HEK293 (cell line): ENCODE results near the gene CDK6.

Source experiments
- CTCF ChIA-PET: fragments of 350-600 bp; formaldehyde crosslinking; extraction: SDS; loops from one replicate; lab custom pipeline; 2021; ENCODE audit warnings: antibody characterized with exemption; lab: Yijun Ruan, JAX
- POLR2A ChIA-PET: fragments of 300-600 bp; formaldehyde crosslinking; extraction: SDS; loops from one replicate; lab custom pipeline; 2020; ENCODE audit warnings: antibody characterized with exemption, inconsistent platforms; lab: Yijun Ruan, JAX
- H3K27ac ChIP-seq: fragments of 200-500 bp; sonication (Bioruptor generic); 2 replicates; pipeline ENCODE4 v1.5.1; 2014; ENCODE audit warnings: low read depth, low read length, control low read depth, inconsistent platforms; ENCODE audit errors: extremely low read depth
- H3K36me3 ChIP-seq, 2 experiments: fragments of 200-500 bp in 1 of 2; sonication (Bioruptor generic) in 1 of 2; 1 replicate in 1 of 2; 2 replicates in 1 of 2; pipeline ENCODE4 v1.5.1; 2014 to 2017; ENCODE audit warnings: inconsistent platforms in 2 of 2, low read length in 2 of 2; ENCODE audit not compliant: control insufficient read depth in 2 of 2, insufficient read depth in 1 of 2
- H3K4me1 ChIP-seq: fragments of 200-500 bp; sonication (Bioruptor generic); 2 replicates; pipeline ENCODE4 v1.5.1; 2014; ENCODE audit warnings: mild to moderate bottlenecking, low read length, inconsistent platforms; ENCODE audit not compliant: control insufficient read depth, insufficient read depth
- H3K4me3 ChIP-seq: 2 replicates; pipeline ENCODE4 v1.5.1; 2011; ENCODE audit warnings: low read depth, mild to moderate bottlenecking, control low read depth, low read length, moderate library complexity
- H3K9me3 ChIP-seq: fragments of 200-500 bp; sonication (Bioruptor generic); 2 replicates; pipeline ENCODE4 v1.5.1; 2014; ENCODE audit warnings: low read depth, low read length, inconsistent platforms; ENCODE audit not compliant: control insufficient read depth, insufficient read depth
- BCL11A ChIP-seq: fragments of 450-650 bp; formaldehyde crosslinking; IDR thresholded peaks from 2 replicates; pipeline ENCODE4 v1.5.1; 2016; ENCODE audit warnings: low read depth, missing biosample characterization, missing genetic modification characterization
- GLIS2 ChIP-seq: fragments of 450-650 bp; formaldehyde crosslinking; IDR thresholded peaks from 2 replicates; pipeline ENCODE4 v1.5.1; 2016; ENCODE audit warnings: missing biosample characterization, missing genetic modification characterization
- KLF1 ChIP-seq: fragments of 450-650 bp; formaldehyde crosslinking; IDR thresholded peaks from 2 replicates; pipeline ENCODE4 v1.5.1; 2016; ENCODE audit warnings: missing biosample characterization, missing genetic modification characterization
- PRDM1 ChIP-seq: fragments of 450-650 bp; formaldehyde crosslinking; IDR thresholded peaks from 2 replicates; pipeline ENCODE4; 2016; ENCODE audit warnings: missing biosample characterization, missing genetic modification characterization
- PRDM10 ChIP-seq: fragments of 450-650 bp; formaldehyde crosslinking; IDR thresholded peaks from 2 replicates; pipeline ENCODE4 v1.5.1; 2016; ENCODE audit warnings: missing biosample characterization, missing genetic modification characterization
- SETDB1 ChIP-seq: IDR thresholded peaks from one replicate; pipeline ENCODE4 v1.6.1; 2017; ENCODE audit warnings: mild to moderate bottlenecking, low read length, moderate library complexity, mixed read lengths; ENCODE audit not compliant: insufficient read length
- YY1 ChIP-seq: fragments of 450-650 bp; formaldehyde crosslinking; IDR thresholded peaks from 2 replicates; pipeline ENCODE4 v1.5.1; 2018; ENCODE audit warnings: missing biosample characterization, missing genetic modification characterization
- ZBTB10 ChIP-seq: fragments of 450-650 bp; formaldehyde crosslinking; IDR thresholded peaks from 2 replicates; pipeline ENCODE4 v1.5.1; 2016; ENCODE audit warnings: missing biosample characterization, missing genetic modification characterization
- ZBTB17 ChIP-seq: fragments of 450-650 bp; formaldehyde crosslinking; IDR thresholded peaks from 2 replicates; pipeline ENCODE4 v1.5.1; 2016; ENCODE audit warnings: missing biosample characterization, missing genetic modification characterization
- ZBTB20 ChIP-seq: fragments of 450-650 bp; formaldehyde crosslinking; IDR thresholded peaks from 2 replicates; pipeline ENCODE4 v1.5.1; 2016; ENCODE audit warnings: missing biosample characterization, missing genetic modification characterization
- ZBTB7A ChIP-seq: fragments of 450-650 bp; formaldehyde crosslinking; IDR thresholded peaks from 2 replicates; pipeline ENCODE4 v1.5.1; 2016; ENCODE audit warnings: low read depth, missing biosample characterization, missing genetic modification characterization
- ZNF140 ChIP-seq: fragments of 450-650 bp; formaldehyde crosslinking; IDR thresholded peaks from 2 replicates; pipeline ENCODE4 v1.5.1; 2016; ENCODE audit warnings: missing biosample characterization, missing genetic modification characterization
- ZNF18 ChIP-seq: fragments of 450-650 bp; formaldehyde crosslinking; IDR thresholded peaks from 2 replicates; pipeline ENCODE4 v1.5.1; 2016; ENCODE audit warnings: missing biosample characterization, missing genetic modification characterization
- ZNF202 ChIP-seq: fragments of 450-650 bp; formaldehyde crosslinking; IDR thresholded peaks from 2 replicates; pipeline ENCODE4 v1.5.1; 2016; ENCODE audit warnings: missing biosample characterization, missing genetic modification characterization, borderline replicate concordance
- ZNF311 ChIP-seq: fragments of 450-650 bp; formaldehyde crosslinking; IDR thresholded peaks from 2 replicates; pipeline ENCODE4 v1.5.1; 2017; ENCODE audit warnings: missing biosample characterization, missing genetic modification characterization, borderline replicate concordance
- ZNF335 ChIP-seq: fragments of 450-650 bp; formaldehyde crosslinking; conservative IDR thresholded peaks from 2 replicates; pipeline ENCODE4 v1.5.1; 2016; ENCODE audit warnings: missing biosample characterization, missing genetic modification characterization
- ZNF366 ChIP-seq: fragments of 450-650 bp; formaldehyde crosslinking; conservative IDR thresholded peaks from 2 replicates; pipeline ENCODE4 v1.5.1; 2016; ENCODE audit warnings: missing biosample characterization, missing genetic modification characterization
- ZNF501 ChIP-seq: fragments of 450-650 bp; formaldehyde crosslinking; IDR thresholded peaks from 2 replicates; pipeline ENCODE4 v1.5.1; 2016; ENCODE audit warnings: missing biosample characterization, missing genetic modification characterization
- ZNF510 ChIP-seq: fragments of 450-650 bp; formaldehyde crosslinking; IDR thresholded peaks from 2 replicates; pipeline ENCODE4 v1.5.1; 2018; ENCODE audit warnings: mild to moderate bottlenecking, missing genetic modification characterization, missing biosample characterization; ENCODE audit not compliant: insufficient replicate concordance
- ZNF548 ChIP-seq: fragments of 450-650 bp; formaldehyde crosslinking; IDR thresholded peaks from 2 replicates; pipeline ENCODE4 v1.5.1; 2016; ENCODE audit warnings: missing biosample characterization, missing genetic modification characterization
- ZNF580 ChIP-seq: fragments of 450-650 bp; formaldehyde crosslinking; IDR thresholded peaks from 2 replicates; pipeline ENCODE4 v1.5.1; 2016; ENCODE audit warnings: missing biosample characterization, missing genetic modification characterization
- ZNF660 ChIP-seq: fragments of 450-650 bp; IDR thresholded peaks from 2 replicates; pipeline ENCODE4 v1.5.1; 2018; ENCODE audit warnings: missing biosample characterization, mild to moderate bottlenecking, missing genetic modification characterization

The CDK6 gene

GRCh38 chr7:92840316-92840715 lies 3.9 kb upstream of the CDK6 start (continued):
- no peak for TF ChIP-seq ZBTB10 (tag by site-specific recombination)
- no peak for TF ChIP-seq ZBTB7A (tag by site-specific recombination)

GRCh38 chr7:92839901-92840300 lies 3.5 kb upstream of the CDK6 start:
- CTCF ChIA-PET: interaction anchor here (0.5 to 0.7 kb wide), 2 partner anchors 48 to 144 kb away, joined by 3 read pairs; no protein-coding TSS in a partner anchor
- Histone ChIP-seq H3K4me1 (no peaks in the 10 kb centered on the region), H3K27ac (no peak overlapping the region), H3K36me3 (no peaks in the 10 kb centered on the region), H3K4me3 (no peak overlapping the region), H3K9me3 (no peaks in the 10 kb centered on the region)
- no peak for TF ChIP-seq ZNF18 (tag by site-specific recombination)
- TF ChIP-seq ZNF510 (tag by site-specific recombination): no peak
- TF ChIP-seq ZBTB17 (tag by site-specific recombination): no peak
- TF ChIP-seq ZNF202: no peak
- TF ChIP-seq ZNF311: no peak
- no peak for TF ChIP-seq ZNF548
- no peak for TF ChIP-seq BCL11A (tag by site-specific recombination)
- TF ChIP-seq ZNF660: no peak
- POLR2A ChIA-PET: no interaction called here

- CTCF ChIA-PET: interaction anchor here (1.1 kb wide), 1 partner anchor 70 kb away, joined by 3 read pairs; no protein-coding TSS in a partner anchor
- TF ChIP-seq ZNF501 (no peak), GLIS2 (tag by site-specific recombination) (no peak), ZNF580 (tag by site-specific recombination) (no peak)
- TF ChIP-seq, all 188 proteins: peak for 0
- no peak overlapping the region for H3K4me3 ChIP-seq
- H3K4me1 ChIP-seq: no peaks in the 10 kb centered on the region
- H3K27ac ChIP-seq: no peak overlapping the region
- no peaks in the 10 kb centered on the region for H3K36me3 ChIP-seq
- no peaks in the 10 kb centered on the region for H3K9me3 ChIP-seq
- POLR2A ChIA-PET: no interaction called here
These were observed 2.6 kb upstream of the CDK6 start for GRCh38 chr7:92838934-92839333.

- H3K27ac ChIP-seq: no peak overlapping the region; the same call in 1 of the 2 replicates
- H3K9me3 ChIP-seq: no peaks in the 10 kb centered on the region
- ChIA-PET CTCF (interaction anchor here (0.6 to 1.9 kb wide), 5 partner anchors 16 to 216 kb away, joined by 3 to 6 read pairs (median 3); no protein-coding TSS in a partner anchor), POLR2A (interaction anchor here (0.7 to 2.1 kb wide), 5 partner anchors 37 to 247 kb away, joined by 4 to 14 read pairs (median 4); partner anchors contain the start of gene FAM133B)
- H3K4me3 ChIP-seq: peak overlapping the region; percentile 80
- H3K36me3 ChIP-seq: no peaks in the 10 kb centered on the region
- no peaks in the 10 kb centered on the region for H3K4me1 ChIP-seq
- TF ChIP-seq SETDB1 (no peak), ZNF335 (peak; percentile 78), YY1 (tag by site-specific recombination) (no peak), ZNF140 (tag by site-specific recombination) (no peak), ZBTB20 (tag by site-specific recombination) (peak; percentile 10; the same call in 1 of the 2 replicates), KLF1 (tag by site-specific recombination) (no peak), PRDM10 (tag by site-specific recombination) (peak; percentile 56; the same call in 1 of the 2 replicates), ZNF366 (tag by site-specific recombination) (peak; percentile 47; the same call in 1 of the 2 replicates), PRDM1 (tag by site-specific recombination) (peak; percentile 55)
These were observed 802 bp upstream of the CDK6 start for GRCh38 chr7:92837000-92837749.
